HG02870 (cell line): Measurements from ENCODE around the gene MGAT4B.
"Not testable (repeated sequence)": the region's sequence is repeated elsewhere in the genome, so short reads cannot be mapped to it uniquely, and the experiment has no call there.

Experiments used
- ATAC-seq: cut with Tn5 transposase; IDR thresholded peaks from one replicate; pipeline ENCODE4 v1.9.1; 2021; ENCODE audit warnings: mild to moderate bottlenecking, moderate library complexity; ENCODE audit not compliant: unreplicated experiment

The MGAT4B gene

GRCh38 chr5:179795863-179796833, 10.5 kb downstream of the MGAT4B start:
- peak; percentile 73 for ATAC-seq

- no peak for ATAC-seq
Measured at GRCh38 chr5:179795049-179795862, 11.4 kb downstream of the MGAT4B start.

GRCh38 chr5:179794575-179794974, 12.1 kb downstream of the MGAT4B start:
- ATAC-seq = no peak

- ATAC-seq = no peak
Measured at GRCh38 chr5:179794171-179794570, 12.5 kb downstream of the MGAT4B start.

- no peak for ATAC-seq
Measured at GRCh38 chr5:179793468-179794139, 13.1 kb downstream of the MGAT4B start, which contains the start of gene LTC4S. LTC4S (plus strand) TSS chr5:179793986; CDS start chr5:179794081, 95 bp downstream.

- no peak for ATAC-seq
Measured at GRCh38 chr5:179792612-179793467, 13.8 kb downstream of the MGAT4B start.

GRCh38 chr5:179791881-179792611, 14.6 kb downstream of the MGAT4B start:
- ATAC-seq = no peak

- ATAC-seq = not testable (repeated sequence)
Measured at GRCh38 chr5:179789278-179789677, 17.4 kb downstream of the MGAT4B start.

- ATAC-seq = no peak
Measured at GRCh38 chr5:179788193-179788854, 18.3 kb downstream of the MGAT4B start.

- no peak for ATAC-seq
Measured at GRCh38 chr5:179786861-179787260, 19.8 kb downstream of the MGAT4B start.

GRCh38 chr5:179783128-179783527, 23.5 kb downstream of the MGAT4B start:
- ATAC-seq = no peak

- no peak for ATAC-seq
Measured at GRCh38 chr5:179781846-179782245, 24.8 kb downstream of the MGAT4B start.

- no peak for ATAC-seq
Measured at GRCh38 chr5:179780362-179780761, 26.3 kb downstream of the MGAT4B start.

- ATAC-seq = no peak
Measured at GRCh38 chr5:179779826-179780225, 26.8 kb downstream of the MGAT4B start.

GRCh38 chr5:179778591-179778990, 28.1 kb downstream of the MGAT4B start:
- no peak for ATAC-seq

- no peak for ATAC-seq
Measured at GRCh38 chr5:179777909-179778308, 28.8 kb downstream of the MGAT4B start.

GRCh38 chr5:179777456-179777855, 29.2 kb downstream of the MGAT4B start:
- no peak for ATAC-seq

GRCh38 chr5:179776411-179776938, 30.2 kb downstream of the MGAT4B start:
- ATAC-seq = no peak

- no peak for ATAC-seq
Measured at GRCh38 chr5:179774442-179774841, 32.2 kb downstream of the MGAT4B start.
